GM23338 (cell line): ENCODE measurements around the gene NFIB.

Experiments used
- CREB1 ChIP-seq: fragments of 250-450 bp; sonication (Bioruptor Pico); IDR thresholded peaks from 2 replicates; pipeline ENCODE4 v1.5.0; 2020; ENCODE audit warnings: low read depth, mild to moderate bottlenecking, moderate library complexity
- EZH2 ChIP-seq: fragments of 200-600 bp; sonication (generic); IDR thresholded peaks from one replicate; pipeline ENCODE4 v1.8.0; 2017; ENCODE audit warnings: antibody characterized with exemption, mild to moderate bottlenecking, low read depth; ENCODE audit not compliant: unreplicated experiment
- EZH2phosphoT487 ChIP-seq: fragments of 200-600 bp; sonication (generic); IDR thresholded peaks from one replicate; pipeline ENCODE4 v1.8.1; 2018; ENCODE audit warnings: antibody characterized with exemption; ENCODE audit not compliant: unreplicated experiment
- JUNB ChIP-seq: IDR thresholded peaks from one replicate; pipeline ENCODE4 v1.6.1; 2016; ENCODE audit warnings: antibody characterized with exemption; ENCODE audit not compliant: unreplicated experiment
- NANOG ChIP-seq: IDR thresholded peaks from 2 replicates; pipeline ENCODE4 v1.6.1; 2016; ENCODE audit warnings: antibody characterized with exemption, borderline replicate concordance
- POLR2AphosphoS5 ChIP-seq: IDR thresholded peaks from 2 replicates; pipeline ENCODE4 v1.6.1; 2016; ENCODE audit warnings: antibody characterized with exemption, low read depth
- STAT1 ChIP-seq: IDR thresholded peaks from one replicate; pipeline ENCODE4 v1.6.1; 2016; ENCODE audit warnings: antibody characterized with exemption; ENCODE audit not compliant: unreplicated experiment
- ZNF114 ChIP-seq: fragments of 250-450 bp; sonication (Bioruptor Pico); IDR thresholded peaks from 2 replicates; pipeline ENCODE4 v1.5.0; 2020; ENCODE audit warnings: mild to moderate bottlenecking, moderate library complexity
- TF ChIP-seq, protein P1 (sequence below): IDR thresholded peaks from one replicate; pipeline ENCODE4 v1.6.1; 2018; ENCODE audit warnings: antibody characterized with exemption; ENCODE audit not compliant: unreplicated experiment
- TF ChIP-seq, protein P2 (sequence below), 2 experiments: fragments of 200-600 bp in 1 of 2; sonication (generic) in 1 of 2; conservative IDR thresholded peaks; 2 replicates each; pipeline versions ENCODE4 v1.5.1 to v1.6.1; 2016 to 2017; ENCODE audit warnings: antibody characterized with exemption in 2 of 2, low read depth in 2 of 2, mild to moderate bottlenecking in 2 of 2, moderate library complexity in 1 of 2

DNA sequence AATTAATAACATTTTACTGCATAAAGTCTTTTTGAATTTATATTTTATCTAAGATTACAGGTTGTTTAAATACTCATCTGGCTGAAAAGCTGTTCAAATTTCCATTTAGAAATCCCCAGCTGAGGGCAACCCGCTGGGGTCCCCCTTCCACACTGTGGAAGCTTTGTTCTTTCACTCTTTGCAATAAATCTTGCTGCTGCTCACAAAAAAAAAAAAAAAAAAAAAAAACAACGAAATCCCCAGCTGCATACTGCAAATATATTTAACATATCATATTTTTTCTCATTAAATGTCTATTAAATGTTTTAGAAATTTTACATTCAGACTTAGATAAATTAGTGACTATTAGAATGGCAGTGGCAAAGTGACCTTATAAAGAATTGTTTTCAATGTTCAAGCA lies 172.2 kb downstream of the NFIB start:
- TF ChIP-seq POLR2AphosphoS5 (no peak), EZH2phosphoT487 (no peak), CREB1 (CRISPR knock-in tag) (no peak), EZH2 (no peak), JUNB (no peak), STAT1 (no peak), NANOG (no peak), ZNF114 (CRISPR knock-in tag) (no peak)
- TF ChIP-seq, protein P1, sequence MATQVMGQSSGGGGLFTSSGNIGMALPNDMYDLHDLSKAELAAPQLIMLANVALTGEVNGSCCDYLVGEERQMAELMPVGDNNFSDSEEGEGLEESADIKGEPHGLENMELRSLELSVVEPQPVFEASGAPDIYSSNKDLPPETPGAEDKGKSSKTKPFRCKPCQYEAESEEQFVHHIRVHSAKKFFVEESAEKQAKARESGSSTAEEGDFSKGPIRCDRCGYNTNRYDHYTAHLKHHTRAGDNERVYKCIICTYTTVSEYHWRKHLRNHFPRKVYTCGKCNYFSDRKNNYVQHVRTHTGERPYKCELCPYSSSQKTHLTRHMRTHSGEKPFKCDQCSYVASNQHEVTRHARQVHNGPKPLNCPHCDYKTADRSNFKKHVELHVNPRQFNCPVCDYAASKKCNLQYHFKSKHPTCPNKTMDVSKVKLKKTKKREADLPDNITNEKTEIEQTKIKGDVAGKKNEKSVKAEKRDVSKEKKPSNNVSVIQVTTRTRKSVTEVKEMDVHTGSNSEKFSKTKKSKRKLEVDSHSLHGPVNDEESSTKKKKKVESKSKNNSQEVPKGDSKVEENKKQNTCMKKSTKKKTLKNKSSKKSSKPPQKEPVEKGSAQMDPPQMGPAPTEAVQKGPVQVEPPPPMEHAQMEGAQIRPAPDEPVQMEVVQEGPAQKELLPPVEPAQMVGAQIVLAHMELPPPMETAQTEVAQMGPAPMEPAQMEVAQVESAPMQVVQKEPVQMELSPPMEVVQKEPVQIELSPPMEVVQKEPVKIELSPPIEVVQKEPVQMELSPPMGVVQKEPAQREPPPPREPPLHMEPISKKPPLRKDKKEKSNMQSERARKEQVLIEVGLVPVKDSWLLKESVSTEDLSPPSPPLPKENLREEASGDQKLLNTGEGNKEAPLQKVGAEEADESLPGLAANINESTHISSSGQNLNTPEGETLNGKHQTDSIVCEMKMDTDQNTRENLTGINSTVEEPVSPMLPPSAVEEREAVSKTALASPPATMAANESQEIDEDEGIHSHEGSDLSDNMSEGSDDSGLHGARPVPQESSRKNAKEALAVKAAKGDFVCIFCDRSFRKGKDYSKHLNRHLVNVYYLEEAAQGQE, result no peak
- TF ChIP-seq, protein P2, sequence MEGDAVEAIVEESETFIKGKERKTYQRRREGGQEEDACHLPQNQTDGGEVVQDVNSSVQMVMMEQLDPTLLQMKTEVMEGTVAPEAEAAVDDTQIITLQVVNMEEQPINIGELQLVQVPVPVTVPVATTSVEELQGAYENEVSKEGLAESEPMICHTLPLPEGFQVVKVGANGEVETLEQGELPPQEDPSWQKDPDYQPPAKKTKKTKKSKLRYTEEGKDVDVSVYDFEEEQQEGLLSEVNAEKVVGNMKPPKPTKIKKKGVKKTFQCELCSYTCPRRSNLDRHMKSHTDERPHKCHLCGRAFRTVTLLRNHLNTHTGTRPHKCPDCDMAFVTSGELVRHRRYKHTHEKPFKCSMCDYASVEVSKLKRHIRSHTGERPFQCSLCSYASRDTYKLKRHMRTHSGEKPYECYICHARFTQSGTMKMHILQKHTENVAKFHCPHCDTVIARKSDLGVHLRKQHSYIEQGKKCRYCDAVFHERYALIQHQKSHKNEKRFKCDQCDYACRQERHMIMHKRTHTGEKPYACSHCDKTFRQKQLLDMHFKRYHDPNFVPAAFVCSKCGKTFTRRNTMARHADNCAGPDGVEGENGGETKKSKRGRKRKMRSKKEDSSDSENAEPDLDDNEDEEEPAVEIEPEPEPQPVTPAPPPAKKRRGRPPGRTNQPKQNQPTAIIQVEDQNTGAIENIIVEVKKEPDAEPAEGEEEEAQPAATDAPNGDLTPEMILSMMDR (conservative IDR thresholded peaks at IDR 0.05; ENCODE audit: low read depth in 2 of 2), result no peak
